Stimulated activated memory B cell treated with anti-CD40 and anti-IgM and Interleukin-4, amounts not matched to agents 10 μg/mL and 1 μg/mL and 100 μg/mL, for 72 hours (primary cell): ENCODE data around the gene LUZP2.

Experiments used
- ATAC-seq: fragments of 150-1000 bp; cut with Tn5 transposase; 2 replicates; pipeline ENCODE4 v1.10.0; 2021
- H3K27ac Mint-ChIP-seq: one replicate; pipeline ENCODE4 v1.8.0; 2022; ENCODE audit warnings: mild to moderate bottlenecking, mixed read lengths
- H3K27me3 Mint-ChIP-seq: one replicate; pipeline ENCODE4 v1.8.0; 2022; ENCODE audit warnings: mixed read lengths
- H3K36me3 Mint-ChIP-seq: one replicate; pipeline ENCODE4 v1.8.0; 2022; ENCODE audit warnings: mixed read lengths
- H3K4me1 Mint-ChIP-seq: one replicate; pipeline ENCODE4 v1.8.0; 2022; ENCODE audit warnings: mixed read lengths
- H3K4me3 Mint-ChIP-seq: one replicate; pipeline ENCODE4 v1.8.0; 2022; ENCODE audit warnings: mild to moderate bottlenecking, moderate library complexity, mixed read lengths
- H3K9me3 Mint-ChIP-seq: one replicate; pipeline ENCODE4 v1.8.0; 2022; ENCODE audit warnings: mixed read lengths

The LUZP2 gene

GRCh38 chr11:24833573-24833972 is 336.7 kb downstream of the LUZP2 start:
- Mint-ChIP-seq H3K4me1 (no peaks in the 10 kb centered on the region), H3K27me3 (no peaks in the 10 kb centered on the region), H3K27ac (no peak overlapping the region), H3K9me3 (peaks cover 3% of the 10 kb centered on the region), H3K36me3 (no peaks in the 10 kb centered on the region), H3K4me3 (no peak overlapping the region)
- ATAC-seq, result no peak

- H3K4me3 Mint-ChIP-seq, result no peak overlapping the region
Measured at GRCh38 chr11:24837112-24837511, 340.3 kb downstream of the LUZP2 start.

GRCh38 chr11:24842308-24842707 is 345.5 kb downstream of the LUZP2 start:
- H3K27ac Mint-ChIP-seq, result no peak overlapping the region
- ATAC-seq, result no peak
- H3K4me1 Mint-ChIP-seq, result no peaks in the 10 kb centered on the region
- peaks cover 10% of the 10 kb centered on the region for H3K9me3 Mint-ChIP-seq
- H3K27me3 Mint-ChIP-seq, result no peaks in the 10 kb centered on the region
- no peak overlapping the region for H3K4me3 Mint-ChIP-seq
- no peaks in the 10 kb centered on the region for H3K36me3 Mint-ChIP-seq

More at GRCh38 chr11:24837112-24837511, 340.3 kb downstream of the LUZP2 start:
- peaks cover 3% of the 10 kb centered on the region for H3K9me3 Mint-ChIP-seq
- no peaks in the 10 kb centered on the region for H3K27me3 Mint-ChIP-seq
- no peak overlapping the region for H3K27ac Mint-ChIP-seq
- no peak for ATAC-seq
- H3K36me3 Mint-ChIP-seq, result no peaks in the 10 kb centered on the region
- H3K4me1 Mint-ChIP-seq, result no peaks in the 10 kb centered on the region

- Mint-ChIP-seq H3K27me3 (no peaks in the 10 kb centered on the region), H3K4me3 (no peak overlapping the region), H3K27ac (no peak overlapping the region), H3K9me3 (peaks cover 12% of the 10 kb centered on the region), H3K4me1 (no peaks in the 10 kb centered on the region), H3K36me3 (no peaks in the 10 kb centered on the region)
- ATAC-seq, result no peak
Measured at GRCh38 chr11:24844406-24844805, 347.6 kb downstream of the LUZP2 start.

- H3K4me1 Mint-ChIP-seq, result no peaks in the 10 kb centered on the region
- H3K36me3 Mint-ChIP-seq, result no peaks in the 10 kb centered on the region
- peaks cover 14% of the 10 kb centered on the region for H3K9me3 Mint-ChIP-seq
- no peak overlapping the region for H3K4me3 Mint-ChIP-seq
- H3K27ac Mint-ChIP-seq, result no peak overlapping the region
- no peaks in the 10 kb centered on the region for H3K27me3 Mint-ChIP-seq
- ATAC-seq, result no peak
Measured at GRCh38 chr11:24848857-24849256, 352.0 kb downstream of the LUZP2 start.

- ATAC-seq, result no peak
- Mint-ChIP-seq H3K4me3 (no peak overlapping the region), H3K36me3 (no peaks in the 10 kb centered on the region), H3K4me1 (no peaks in the 10 kb centered on the region), H3K27ac (no peak overlapping the region), H3K9me3 (peaks cover 7% of the 10 kb centered on the region), H3K27me3 (no peaks in the 10 kb centered on the region)
Measured at GRCh38 chr11:24855951-24856350, 359.1 kb downstream of the LUZP2 start.

GRCh38 chr11:24859801-24860300 is 363.0 kb downstream of the LUZP2 start:
- no peaks in the 10 kb centered on the region for H3K36me3 Mint-ChIP-seq
- no peak overlapping the region for H3K4me3 Mint-ChIP-seq
- H3K4me1 Mint-ChIP-seq, result no peaks in the 10 kb centered on the region
- no peaks in the 10 kb centered on the region for H3K27me3 Mint-ChIP-seq
- ATAC-seq, result no peak
- H3K27ac Mint-ChIP-seq, result no peak overlapping the region
- H3K9me3 Mint-ChIP-seq, result peaks cover 12% of the 10 kb centered on the region

GRCh38 chr11:24861440-24861839 is 364.6 kb downstream of the LUZP2 start:
- Mint-ChIP-seq H3K4me3 (no peak overlapping the region), H3K27ac (no peak overlapping the region), H3K9me3 (peaks cover 9% of the 10 kb centered on the region), H3K27me3 (no peaks in the 10 kb centered on the region), H3K36me3 (no peaks in the 10 kb centered on the region), H3K4me1 (no peaks in the 10 kb centered on the region)
- no peak for ATAC-seq

- Mint-ChIP-seq H3K36me3 (no peaks in the 10 kb centered on the region), H3K9me3 (peaks cover 3% of the 10 kb centered on the region), H3K4me1 (no peaks in the 10 kb centered on the region), H3K27ac (no peak overlapping the region), H3K27me3 (no peaks in the 10 kb centered on the region), H3K4me3 (no peak overlapping the region)
- no peak for ATAC-seq
Measured at GRCh38 chr11:24866743-24867142, 369.9 kb downstream of the LUZP2 start.

GRCh38 chr11:24870048-24870447 is 373.2 kb downstream of the LUZP2 start:
- ATAC-seq, result no peak
- Mint-ChIP-seq H3K36me3 (no peaks in the 10 kb centered on the region), H3K4me1 (no peaks in the 10 kb centered on the region), H3K27ac (no peak overlapping the region), H3K27me3 (no peaks in the 10 kb centered on the region), H3K4me3 (no peak overlapping the region), H3K9me3 (peaks cover 3% of the 10 kb centered on the region)

GRCh38 chr11:24872186-24872585 is 375.3 kb downstream of the LUZP2 start:
- Mint-ChIP-seq H3K4me1 (no peaks in the 10 kb centered on the region), H3K4me3 (no peak overlapping the region), H3K36me3 (no peaks in the 10 kb centered on the region)

GRCh38 chr11:24872651-24873311 is 375.9 kb downstream of the LUZP2 start:
- H3K9me3 Mint-ChIP-seq, result peaks cover 3% of the 10 kb centered on the region
- H3K36me3 Mint-ChIP-seq, result no peaks in the 10 kb centered on the region
- no peak for ATAC-seq
- H3K4me1 Mint-ChIP-seq, result no peaks in the 10 kb centered on the region
- no peaks in the 10 kb centered on the region for H3K27me3 Mint-ChIP-seq
- no peak overlapping the region for H3K27ac Mint-ChIP-seq
- H3K4me3 Mint-ChIP-seq, result no peak overlapping the region

More at GRCh38 chr11:24872186-24872585, 375.3 kb downstream of the LUZP2 start:
- Mint-ChIP-seq H3K27me3 (no peaks in the 10 kb centered on the region), H3K27ac (no peak overlapping the region), H3K9me3 (peaks cover 3% of the 10 kb centered on the region)
- no peak for ATAC-seq

GRCh38 chr11:24880962-24881361 is 384.1 kb downstream of the LUZP2 start:
- Mint-ChIP-seq H3K27me3 (no peaks in the 10 kb centered on the region), H3K4me1 (no peaks in the 10 kb centered on the region), H3K36me3 (no peaks in the 10 kb centered on the region), H3K4me3 (no peak overlapping the region), H3K9me3 (peaks cover 5% of the 10 kb centered on the region), H3K27ac (no peak overlapping the region)
- ATAC-seq, result no peak

- Mint-ChIP-seq H3K27ac (no peak overlapping the region), H3K4me1 (no peaks in the 10 kb centered on the region), H3K36me3 (no peaks in the 10 kb centered on the region), H3K27me3 (no peaks in the 10 kb centered on the region), H3K4me3 (no peak overlapping the region), H3K9me3 (peaks cover 3% of the 10 kb centered on the region)
- no peak for ATAC-seq
Measured at GRCh38 chr11:24885580-24886173, 388.8 kb downstream of the LUZP2 start.

- no peak for ATAC-seq
- no peak overlapping the region for H3K27ac Mint-ChIP-seq
- peaks cover 3% of the 10 kb centered on the region for H3K9me3 Mint-ChIP-seq
- H3K4me1 Mint-ChIP-seq, result no peaks in the 10 kb centered on the region
- no peak overlapping the region for H3K4me3 Mint-ChIP-seq
- H3K27me3 Mint-ChIP-seq, result no peaks in the 10 kb centered on the region
- no peaks in the 10 kb centered on the region for H3K36me3 Mint-ChIP-seq
Measured at GRCh38 chr11:24886880-24887619, 390.2 kb downstream of the LUZP2 start.

- no peak overlapping the region for H3K4me3 Mint-ChIP-seq
- H3K27ac Mint-ChIP-seq, result no peak overlapping the region
- H3K36me3 Mint-ChIP-seq, result no peaks in the 10 kb centered on the region
- no peaks in the 10 kb centered on the region for H3K27me3 Mint-ChIP-seq
- ATAC-seq, result no peak
- H3K9me3 Mint-ChIP-seq, result peaks cover 3% of the 10 kb centered on the region
- no peaks in the 10 kb centered on the region for H3K4me1 Mint-ChIP-seq
Measured at GRCh38 chr11:24890426-24890825, 393.6 kb downstream of the LUZP2 start.
